ENCODE measurements around the gene NUAK1. TPM values are rescaled to one million over a fixed set of nuclear protein-coding genes. Genes with fewer than 3 reads are reported as not detected.

The NUAK1 gene
- total RNA-seq, 1 donor from 2014 or later: 40.6 TPM

DNA sequence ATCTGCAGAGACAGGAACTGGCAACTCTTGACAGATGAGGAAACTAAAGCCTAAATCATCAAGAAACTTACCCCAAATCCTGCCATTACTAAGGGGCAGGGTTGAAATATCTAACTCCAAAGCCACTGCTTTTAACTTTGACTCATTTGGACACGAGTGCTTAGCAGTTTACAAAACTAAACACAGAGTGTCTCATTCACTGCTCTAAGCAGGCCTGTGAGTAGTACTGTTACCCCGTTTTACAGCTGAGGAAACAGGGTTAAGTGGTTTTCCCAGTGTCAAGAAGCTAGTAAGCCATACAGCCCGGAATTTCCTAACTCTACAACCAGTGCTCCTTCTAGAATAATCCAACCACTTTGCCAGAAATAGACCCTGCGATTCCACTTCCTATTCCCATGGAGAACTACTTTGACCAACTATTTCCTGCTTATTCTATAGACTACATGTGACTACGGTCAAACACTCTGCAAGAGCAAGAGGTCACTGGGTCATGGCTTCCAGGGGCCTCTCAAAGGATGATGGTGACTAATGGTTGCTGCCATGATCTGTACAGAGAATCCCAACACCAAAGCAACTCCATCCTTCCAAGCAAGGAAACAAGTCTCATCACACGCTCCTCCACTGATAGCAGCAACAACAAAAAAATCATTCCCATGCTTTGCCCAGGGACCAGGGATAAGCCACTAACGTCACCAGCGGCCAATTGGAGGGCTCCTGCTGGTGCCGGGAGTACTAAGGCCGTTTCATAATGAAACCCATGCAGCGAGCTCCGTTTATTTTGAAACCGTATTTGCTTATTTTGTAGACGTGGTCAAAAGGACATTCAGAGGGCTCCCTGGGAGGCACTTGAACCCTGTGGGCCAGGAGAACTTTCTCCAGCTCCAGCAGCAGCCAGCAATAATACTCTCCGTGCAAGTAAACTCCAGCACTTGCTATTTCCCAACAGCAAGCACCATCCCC lies 56.3 kb downstream of the NUAK1 start:
- no peak for DNase-seq

- no peak for DNase-seq
These were observed 57.1 kb downstream of the NUAK1 start for GRCh38 chr12:106081606-106082005.

GRCh38 chr12:106080791-106081170 lies 58.0 kb downstream of the NUAK1 start:
- no peak for DNase-seq

DNA sequence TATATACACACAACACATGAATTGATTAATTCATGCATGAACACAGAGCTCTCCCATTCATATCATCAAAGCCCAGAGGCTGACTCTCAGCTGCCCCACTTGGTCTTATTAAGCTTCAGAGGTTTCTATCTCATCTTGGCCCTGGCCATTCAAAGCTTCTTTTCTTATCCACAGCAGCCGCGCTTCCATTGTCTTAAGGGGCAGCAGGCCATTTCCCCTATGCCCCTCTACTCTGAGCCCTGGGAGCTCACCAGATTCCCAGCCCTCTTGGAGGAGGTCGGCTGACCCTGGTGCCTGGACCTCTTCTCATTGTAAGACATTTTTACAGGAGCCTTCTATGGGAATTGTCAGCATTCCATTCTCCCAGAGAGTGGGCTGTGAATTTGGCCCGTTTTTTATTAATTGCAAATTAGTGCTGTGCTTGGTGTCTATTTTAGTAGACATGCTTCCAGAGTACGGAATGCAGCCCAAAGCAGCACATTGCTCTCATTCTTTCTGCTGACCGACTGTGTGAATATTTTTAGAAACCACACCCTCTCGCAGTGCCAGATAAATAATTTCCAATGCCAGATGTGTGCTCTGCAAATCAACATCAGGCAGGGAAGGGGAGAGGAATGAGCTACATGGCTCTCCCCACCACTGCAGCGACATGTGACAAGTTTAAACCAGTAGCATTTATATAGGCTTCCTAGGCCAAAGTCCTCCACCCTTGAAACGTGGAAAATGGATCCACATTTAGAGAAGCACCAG lies 58.5 kb downstream of the NUAK1 start:
- DNase-seq: no peak

DNA sequence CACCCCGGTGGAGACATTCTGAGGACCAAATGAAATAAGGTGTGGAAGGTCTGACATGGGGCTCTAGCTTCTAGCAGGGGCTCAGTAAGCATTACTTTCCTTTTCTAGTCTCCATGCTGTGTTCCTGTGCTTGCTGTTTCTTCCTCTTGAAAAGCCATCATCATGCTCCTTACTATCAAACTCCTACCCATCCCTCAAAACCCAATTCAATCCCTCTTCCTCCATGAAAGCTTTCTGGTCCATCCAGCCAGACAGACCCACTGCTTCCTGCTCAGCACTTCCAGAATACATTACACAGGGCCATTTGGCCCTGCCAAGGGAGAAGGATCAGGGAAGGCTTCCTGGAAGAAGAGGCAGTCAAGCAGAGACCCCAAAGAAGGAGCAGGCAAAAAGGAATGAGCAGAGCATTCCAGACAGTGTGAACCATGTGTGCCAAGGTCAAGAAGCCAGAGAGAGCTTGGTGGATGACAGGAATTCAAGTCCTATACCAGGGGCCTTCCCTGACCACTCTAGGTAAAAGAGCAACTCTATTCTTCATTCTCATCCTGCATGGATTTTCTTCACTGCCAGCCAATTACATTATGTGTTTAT lies 59.5 kb downstream of the NUAK1 start:
- no peak for DNase-seq

GRCh38 chr12:106078358-106079010 lies 60.3 kb downstream of the NUAK1 start:
- DNase-seq: peak; percentile 83

GRCh38 chr12:106074706-106075392 lies 63.9 kb downstream of the NUAK1 start:
- no peak for DNase-seq

DNA sequence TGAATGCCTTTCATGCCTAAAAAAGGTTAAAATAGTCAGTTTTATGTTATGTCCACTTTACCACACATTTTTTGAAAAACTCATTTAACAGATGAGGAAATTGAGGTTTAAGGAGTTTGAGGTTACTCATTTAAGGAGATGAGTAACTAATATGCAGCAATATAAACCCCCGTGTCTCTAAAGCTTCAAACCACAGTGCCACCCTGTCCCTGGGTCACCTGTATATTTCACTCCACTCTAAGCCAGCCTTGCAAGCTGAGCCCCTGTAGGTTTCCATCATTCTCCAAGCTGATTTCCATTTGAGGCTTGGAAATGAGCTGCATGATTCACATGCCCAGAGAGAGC lies 64.4 kb downstream of the NUAK1 start:
- no peak for DNase-seq

GRCh38 chr12:106073179-106073578 lies 65.6 kb downstream of the NUAK1 start:
- DNase-seq: no peak

DNA sequence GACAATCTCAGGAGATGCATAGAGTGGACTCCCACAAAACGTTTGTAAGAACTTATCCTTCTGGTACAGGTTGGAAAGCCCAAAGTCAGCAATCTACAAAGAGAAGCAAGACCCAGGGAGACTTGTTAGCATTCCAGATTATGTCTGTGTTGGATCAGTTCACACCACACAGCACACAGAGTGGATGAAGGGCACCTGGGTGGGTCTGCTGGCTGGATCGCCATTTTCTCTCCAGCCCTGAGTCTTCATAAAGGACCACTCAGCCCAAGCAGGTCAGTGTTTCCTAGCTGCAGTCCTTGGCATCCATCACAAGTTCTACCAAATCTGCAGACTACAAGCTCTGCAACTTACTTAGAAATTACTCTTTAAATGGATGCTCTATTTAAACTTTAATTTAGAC lies 66.0 kb downstream of the NUAK1 start:
- no peak for DNase-seq

DNA sequence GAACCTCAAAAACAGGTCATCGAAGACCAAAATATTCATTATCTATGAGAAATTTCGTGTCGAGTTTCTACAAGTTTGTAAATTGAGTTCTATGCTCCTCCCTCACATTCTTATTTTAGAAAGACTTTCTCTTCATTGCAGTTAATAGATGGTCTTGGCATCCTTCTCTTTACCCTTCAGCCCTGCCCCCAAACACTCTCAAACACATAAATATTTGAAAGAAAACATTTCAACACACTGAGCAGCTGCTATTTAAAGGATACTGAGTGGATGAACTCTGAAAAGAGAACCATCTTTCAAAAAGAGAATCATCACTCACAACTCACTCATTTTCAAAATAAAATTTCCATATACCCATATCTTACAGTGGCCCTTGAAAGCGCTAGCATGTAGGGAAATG lies 67.1 kb downstream of the NUAK1 start:
- DNase-seq: no peak

DNA sequence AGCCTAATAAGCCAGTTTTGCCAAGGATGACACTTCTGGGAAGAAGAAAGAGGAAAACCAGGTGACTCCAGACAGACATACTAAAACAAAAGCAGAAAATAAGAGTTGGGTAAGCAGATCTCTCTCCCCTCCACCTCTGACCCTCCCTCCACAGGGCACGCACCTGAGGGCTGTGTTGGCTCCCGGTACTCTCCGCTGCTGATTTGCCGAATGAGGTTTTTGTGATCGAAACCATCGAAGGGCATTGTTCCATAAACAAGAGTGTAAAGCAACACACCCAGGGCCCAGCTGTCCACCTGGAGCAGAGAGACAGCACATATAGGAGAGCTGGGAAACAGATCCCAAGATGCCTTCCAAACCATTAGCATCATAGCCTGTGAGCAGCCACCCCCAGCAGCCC lies 68.1 kb downstream of the NUAK1 start:
- DNase-seq: no peak

GRCh38 chr12:106070147-106070546 lies 68.6 kb downstream of the NUAK1 start:
- no peak for DNase-seq

DNA sequence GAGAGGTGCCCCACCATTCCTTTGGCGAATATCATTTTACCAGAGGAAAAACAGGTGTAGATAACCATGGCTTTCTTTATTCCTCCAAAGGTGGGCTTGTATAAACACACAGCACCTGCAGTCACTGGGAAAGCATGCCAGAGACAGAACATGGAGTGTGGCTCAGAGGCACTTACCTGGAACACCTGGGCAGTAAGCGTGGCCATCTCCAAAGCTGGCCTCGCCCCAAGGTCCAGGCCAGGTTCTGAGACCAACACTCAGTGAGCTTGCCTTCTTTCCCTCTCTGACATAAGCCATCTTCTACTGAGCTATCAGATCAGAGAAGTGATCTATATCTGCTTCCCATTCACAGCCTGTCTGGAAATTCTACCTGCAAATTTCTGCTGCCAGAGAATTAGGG lies 70.5 kb downstream of the NUAK1 start:
- DNase-seq: no peak

- DNase-seq: no peak
These were observed 71.0 kb downstream of the NUAK1 start for GRCh38 chr12:106067606-106068205.

DNA sequence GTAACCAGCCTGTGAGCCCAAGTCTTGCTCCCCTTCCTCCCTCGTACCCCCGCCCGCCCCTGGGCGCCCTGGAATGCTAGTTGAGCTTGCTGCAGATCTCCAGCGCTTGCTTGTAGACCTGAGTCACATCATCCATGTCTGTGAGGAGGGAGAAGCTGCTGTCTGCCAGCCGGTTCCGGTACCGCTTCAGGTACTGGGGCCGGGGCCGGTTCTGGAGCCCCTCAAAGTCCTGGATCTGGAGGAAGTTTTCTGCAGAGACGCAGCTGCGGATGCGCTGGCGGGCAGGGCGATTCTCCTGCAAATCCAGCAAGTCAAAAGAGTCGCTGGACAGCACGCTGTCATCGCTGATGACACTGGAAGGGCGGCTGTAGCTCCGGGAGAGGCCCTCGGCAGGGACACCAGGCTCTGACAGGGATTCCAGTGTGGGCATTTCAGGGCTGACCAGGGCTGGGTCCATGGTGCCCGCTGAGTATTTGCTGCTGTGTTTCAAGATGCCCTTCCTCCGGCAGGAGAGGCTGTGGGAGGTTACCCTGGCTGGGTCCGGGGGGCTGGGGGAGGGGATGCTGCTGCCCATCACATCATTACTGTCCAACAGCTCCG lies 71.9 kb downstream of the NUAK1 start:
- DNase-seq: no peak

GRCh38 chr12:106066051-106066705 lies 72.6 kb downstream of the NUAK1 start:
- no peak for DNase-seq

GRCh38 chr12:106065506-106065905 lies 73.2 kb downstream of the NUAK1 start:
- DNase-seq: no peak

- no peak for DNase-seq
These were observed 74.1 kb downstream of the NUAK1 start for GRCh38 chr12:106064721-106065021.

GRCh38 chr12:106063826-106064720 lies 74.7 kb downstream of the NUAK1 start:
- no peak for DNase-seq

Measured in occipital lobe (tissue), 2 donors.